ENCODE data around the gene RNF17.
A peak's percentile ranks its signal among the peaks of the same experiment; 100 is the strongest.
"Not testable (repeated sequence)": the region's sequence is repeated elsewhere in the genome, so short reads cannot be mapped to it uniquely, and the experiment has no call there.

RNF17 gene, protein sequence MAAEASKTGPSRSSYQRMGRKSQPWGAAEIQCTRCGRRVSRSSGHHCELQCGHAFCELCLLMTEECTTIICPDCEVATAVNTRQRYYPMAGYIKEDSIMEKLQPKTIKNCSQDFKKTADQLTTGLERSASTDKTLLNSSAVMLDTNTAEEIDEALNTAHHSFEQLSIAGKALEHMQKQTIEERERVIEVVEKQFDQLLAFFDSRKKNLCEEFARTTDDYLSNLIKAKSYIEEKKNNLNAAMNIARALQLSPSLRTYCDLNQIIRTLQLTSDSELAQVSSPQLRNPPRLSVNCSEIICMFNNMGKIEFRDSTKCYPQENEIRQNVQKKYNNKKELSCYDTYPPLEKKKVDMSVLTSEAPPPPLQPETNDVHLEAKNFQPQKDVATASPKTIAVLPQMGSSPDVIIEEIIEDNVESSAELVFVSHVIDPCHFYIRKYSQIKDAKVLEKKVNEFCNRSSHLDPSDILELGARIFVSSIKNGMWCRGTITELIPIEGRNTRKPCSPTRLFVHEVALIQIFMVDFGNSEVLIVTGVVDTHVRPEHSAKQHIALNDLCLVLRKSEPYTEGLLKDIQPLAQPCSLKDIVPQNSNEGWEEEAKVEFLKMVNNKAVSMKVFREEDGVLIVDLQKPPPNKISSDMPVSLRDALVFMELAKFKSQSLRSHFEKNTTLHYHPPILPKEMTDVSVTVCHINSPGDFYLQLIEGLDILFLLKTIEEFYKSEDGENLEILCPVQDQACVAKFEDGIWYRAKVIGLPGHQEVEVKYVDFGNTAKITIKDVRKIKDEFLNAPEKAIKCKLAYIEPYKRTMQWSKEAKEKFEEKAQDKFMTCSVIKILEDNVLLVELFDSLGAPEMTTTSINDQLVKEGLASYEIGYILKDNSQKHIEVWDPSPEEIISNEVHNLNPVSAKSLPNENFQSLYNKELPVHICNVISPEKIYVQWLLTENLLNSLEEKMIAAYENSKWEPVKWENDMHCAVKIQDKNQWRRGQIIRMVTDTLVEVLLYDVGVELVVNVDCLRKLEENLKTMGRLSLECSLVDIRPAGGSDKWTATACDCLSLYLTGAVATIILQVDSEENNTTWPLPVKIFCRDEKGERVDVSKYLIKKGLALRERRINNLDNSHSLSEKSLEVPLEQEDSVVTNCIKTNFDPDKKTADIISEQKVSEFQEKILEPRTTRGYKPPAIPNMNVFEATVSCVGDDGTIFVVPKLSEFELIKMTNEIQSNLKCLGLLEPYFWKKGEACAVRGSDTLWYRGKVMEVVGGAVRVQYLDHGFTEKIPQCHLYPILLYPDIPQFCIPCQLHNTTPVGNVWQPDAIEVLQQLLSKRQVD (N-terminal part only)

DNA sequence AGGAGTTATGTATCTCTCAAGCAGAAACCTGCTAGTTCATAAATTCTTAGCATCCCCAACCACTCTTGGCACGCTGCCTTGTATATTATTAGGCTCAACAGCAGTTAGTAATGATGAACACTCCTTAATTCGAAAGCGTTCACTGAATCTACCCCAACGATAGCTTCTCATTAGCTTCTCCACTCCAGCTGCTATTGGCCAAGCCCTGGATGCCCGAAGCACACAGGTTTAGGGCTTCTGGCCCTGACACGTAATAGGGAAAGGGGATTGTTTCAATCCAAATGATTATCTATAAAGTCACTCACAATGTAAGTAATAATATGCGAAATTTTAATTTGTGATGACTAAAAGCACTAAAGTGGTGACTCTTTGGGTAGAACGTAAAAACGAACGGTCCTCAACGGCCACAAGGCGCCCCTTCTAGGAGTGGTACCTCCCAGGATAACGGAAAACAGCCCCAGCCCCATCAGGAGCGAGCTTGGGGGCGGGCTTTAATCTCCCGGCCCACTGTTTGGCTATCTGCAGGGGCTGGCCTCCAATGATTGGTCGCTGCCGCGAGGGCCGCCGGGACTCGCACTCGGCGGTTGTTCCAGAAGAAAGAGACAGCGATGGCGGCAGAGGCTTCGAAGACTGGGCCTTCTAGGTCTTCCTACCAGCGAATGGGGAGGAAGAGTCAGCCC is at the start of gene RNF17:
Gene RNF17 (plus strand): TSS at position 574 of the 680 bp plus-strand sequence. CDS start 35 bp downstream, at position 609.
- no peak for DNase-seq (ENCODE audit: low read depth in 4 of 4, low spot score in 1 of 4)

DNA sequence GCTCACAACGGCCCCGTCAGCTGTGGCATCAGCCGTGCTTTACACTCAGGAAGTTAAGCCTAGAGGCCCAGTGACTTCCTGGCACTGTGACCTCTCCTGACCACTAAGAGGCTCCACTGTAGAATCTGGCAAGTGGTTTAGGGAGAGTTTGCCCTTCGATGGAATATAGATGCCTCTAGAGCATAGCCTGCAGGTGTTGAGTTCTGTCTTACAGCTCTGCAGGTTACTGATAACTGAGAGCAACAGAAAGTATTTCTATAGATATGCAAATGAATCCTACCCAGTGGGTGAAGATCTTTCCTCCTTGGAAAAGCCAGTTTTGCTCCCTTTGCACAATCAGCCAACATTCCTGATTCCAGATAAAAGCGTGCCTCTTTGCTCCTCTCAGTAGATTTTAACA is 48.0 kb upstream of the RNF17 start:
- no peak for DNase-seq (ENCODE audit: low read depth in 4 of 4, low spot score in 1 of 4)

DNA sequence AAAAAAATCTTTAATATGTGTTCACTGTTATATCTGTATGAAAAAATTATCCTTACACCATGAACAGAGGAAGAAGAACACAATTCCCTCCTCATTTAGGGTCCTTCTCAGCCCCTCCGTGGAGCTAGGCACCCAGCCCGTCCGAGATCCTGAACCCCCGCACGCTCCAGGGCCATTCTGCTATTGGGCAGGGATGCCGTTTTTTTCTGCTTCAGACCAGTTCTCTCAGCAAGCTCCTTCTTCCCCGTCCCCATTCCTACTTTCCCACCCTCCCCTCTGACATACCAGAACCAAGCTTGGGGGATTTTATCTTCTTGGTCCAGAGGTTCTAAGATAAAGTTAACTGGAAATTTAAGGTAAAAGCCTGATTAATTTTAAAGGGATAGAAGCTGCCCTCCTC is 47.5 kb upstream of the RNF17 start:
- DNase-seq (ENCODE audit: low read depth in 4 of 4, low spot score in 1 of 4), result no peak

DNA sequence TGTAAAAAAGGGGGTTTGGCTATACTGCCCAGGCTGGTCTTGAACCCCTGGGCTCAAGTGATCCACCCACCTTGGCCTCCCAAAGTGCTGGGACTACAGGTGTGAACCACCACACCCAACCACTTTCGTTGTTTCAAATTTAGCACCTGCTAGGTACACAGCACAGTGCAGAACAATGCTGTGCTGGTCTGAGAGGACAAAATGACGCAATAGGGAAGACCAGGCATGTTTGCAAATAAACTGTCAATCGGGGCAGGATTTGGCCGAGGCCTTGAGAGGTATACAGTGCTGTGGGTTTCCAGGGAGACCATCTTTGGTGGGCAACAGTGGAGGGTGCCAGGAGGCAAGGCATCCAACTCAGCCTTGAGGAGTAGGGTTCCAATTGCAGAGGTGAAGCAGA is 46.8 kb upstream of the RNF17 start:
- no peak for DNase-seq (ENCODE audit: low read depth in 4 of 4, low spot score in 1 of 4)

DNA sequence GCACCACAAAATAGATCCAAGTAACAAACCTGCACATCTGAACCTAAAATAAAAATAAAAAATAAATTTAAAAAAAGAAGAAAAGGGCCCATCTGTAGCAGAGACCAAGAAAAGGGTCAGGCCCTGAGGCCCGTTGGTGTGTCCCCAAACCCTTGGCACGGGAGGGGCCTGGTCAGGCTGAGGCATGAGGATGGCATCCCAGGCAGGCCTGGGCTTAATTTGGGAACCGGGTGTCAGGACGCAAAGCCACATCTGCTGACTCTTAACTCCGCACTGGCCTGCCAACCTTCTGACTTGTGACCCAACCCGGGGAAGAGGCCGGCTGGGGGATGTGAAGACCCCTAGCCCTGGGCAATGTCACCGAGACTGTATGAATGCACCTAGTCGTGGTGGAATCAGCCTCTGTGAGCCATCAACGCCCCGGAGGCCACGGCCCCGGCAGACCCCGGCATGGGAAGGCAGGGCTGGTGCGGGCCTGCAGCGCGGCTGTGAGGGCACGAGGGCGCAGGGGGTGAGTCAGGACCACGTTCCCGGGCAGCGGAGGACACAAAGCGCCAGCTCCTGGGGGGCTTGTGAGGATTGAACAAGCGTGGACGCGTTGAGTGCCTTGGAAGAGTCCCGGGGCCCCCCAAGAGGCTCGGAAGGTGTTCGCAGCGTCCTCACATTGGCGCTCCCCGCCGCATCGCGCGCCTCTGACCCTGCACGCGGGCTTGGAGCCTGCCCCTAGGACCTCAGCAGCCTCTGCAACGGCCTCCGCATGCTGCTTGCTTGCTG is 45.6 kb upstream of the RNF17 start:
- DNase-seq (ENCODE audit: low read depth in 4 of 4, low spot score in 1 of 4), result no peak

DNA sequence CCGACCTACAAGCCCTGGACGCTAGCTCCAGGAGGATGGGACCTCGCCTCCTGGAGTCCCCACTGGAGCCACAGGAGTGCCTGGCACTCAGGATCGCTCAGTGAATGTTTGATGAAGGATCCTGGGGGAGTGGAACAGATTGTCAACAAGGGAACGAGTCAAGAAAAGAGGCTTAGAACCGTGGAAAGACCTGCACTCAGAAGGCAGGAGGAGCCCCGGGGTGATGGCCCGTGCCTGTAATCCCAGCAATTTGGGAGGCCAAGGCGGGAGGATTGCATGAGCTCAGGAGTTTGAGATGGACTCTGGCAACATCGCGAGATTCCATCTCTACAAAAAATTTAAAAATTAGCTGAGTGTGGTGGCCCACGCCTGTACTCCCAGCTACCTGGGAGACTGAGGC is 44.8 kb upstream of the RNF17 start:
- DNase-seq (ENCODE audit: low read depth in 4 of 4, low spot score in 1 of 4), result no peak

DNA sequence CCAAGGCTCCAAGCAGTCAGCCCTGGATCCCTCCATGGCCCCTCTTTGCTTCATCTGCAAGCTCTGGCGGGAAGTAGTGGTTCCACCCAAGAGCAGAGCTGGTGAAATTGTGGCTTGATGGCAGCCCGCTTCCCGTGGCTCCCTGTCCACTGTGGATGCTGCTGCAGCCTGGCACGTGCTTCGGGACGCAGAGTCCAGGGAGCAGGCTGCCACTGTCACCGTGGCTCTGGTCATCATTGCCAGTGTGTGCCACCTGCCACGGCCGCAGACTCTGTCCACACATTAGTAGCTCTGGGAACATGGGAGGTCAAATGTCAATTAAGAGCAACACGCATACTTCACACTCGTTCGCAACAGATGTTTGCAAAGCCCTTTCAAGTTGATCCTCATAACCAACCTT is 40.8 kb upstream of the RNF17 start:
- DNase-seq (ENCODE audit: low read depth in 4 of 4, low spot score in 1 of 4), result no peak

DNA sequence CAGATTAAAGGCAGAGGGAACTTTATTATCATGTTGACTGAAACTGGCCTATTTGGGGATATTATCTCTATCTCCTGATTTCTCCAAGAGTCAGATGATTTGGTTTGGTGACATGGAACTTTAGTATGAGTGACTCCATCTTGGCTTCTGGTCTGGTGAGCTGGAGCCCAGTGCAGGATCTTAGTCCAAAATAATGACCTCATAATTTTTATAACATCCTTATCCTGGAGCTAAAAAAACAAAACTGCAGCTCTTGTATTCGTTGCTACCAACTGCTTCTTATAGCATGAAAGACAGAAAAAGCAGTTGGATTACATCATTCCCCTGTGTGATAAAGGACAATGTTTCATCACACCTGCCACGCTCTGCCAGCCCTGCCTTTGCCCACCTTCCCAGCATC is 39.3 kb upstream of the RNF17 start:
- no peak for DNase-seq (ENCODE audit: low read depth in 4 of 4, low spot score in 1 of 4)

DNA sequence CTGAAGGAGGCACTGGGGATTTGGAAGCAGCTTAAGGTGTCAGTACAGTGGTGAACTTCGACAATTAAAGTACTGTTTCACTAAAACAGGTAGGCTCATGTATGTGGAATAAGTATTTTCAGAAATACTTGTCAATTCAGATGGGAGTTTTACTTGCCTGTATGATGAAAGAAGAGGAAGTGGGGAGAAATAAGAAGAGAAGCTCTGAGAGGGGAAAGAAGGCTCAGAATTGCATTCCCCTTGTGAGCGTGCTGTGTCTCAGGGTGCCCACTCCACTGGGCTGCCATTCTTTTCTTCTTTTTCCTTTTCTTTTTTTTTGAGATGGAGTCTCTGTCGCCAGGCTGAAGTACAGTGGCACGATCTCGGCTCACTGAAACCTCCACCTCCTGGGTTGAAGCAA is 38.6 kb upstream of the RNF17 start:
- no peak for DNase-seq (ENCODE audit: low read depth in 4 of 4, low spot score in 1 of 4)

DNA sequence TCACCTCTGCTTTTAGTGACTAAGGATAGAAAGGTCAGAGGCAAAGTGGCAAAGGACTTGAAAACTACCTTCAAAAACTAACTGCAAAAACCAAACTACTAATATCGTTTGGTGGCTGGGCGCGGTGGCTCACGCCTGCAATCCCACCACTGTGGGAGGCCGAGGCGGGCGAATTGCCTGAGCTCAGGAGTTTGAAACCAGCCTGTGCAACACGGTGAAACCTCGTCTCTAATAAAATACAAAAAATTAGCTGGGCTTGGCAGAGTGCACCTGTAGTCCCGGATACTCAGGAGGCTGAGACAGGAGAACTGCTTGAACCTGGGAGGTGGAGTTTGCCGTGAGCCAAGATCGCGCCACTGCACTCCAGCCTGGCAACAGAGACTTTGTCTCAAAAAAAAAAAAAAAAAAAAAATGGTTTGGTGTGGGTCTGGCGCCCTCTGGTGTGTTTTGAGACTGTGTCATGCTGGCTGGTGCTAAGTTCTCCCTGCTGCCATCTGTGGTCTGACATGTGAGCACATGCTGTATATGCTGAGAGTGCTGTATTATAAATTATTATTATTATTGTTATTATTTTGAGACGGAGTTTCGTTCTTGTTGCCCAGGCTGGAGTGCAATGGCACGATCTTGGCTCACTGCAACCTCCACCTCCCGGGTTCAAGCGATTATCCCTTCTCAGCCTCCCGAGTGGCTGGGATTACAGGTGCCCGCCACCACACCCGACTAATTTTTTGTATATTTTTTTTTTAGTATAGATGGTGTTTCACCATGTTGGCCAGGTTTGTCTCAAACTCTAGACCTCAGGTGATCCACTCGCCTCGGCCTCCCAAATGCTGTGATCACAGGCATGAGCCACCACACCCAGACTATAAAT is 36.0 kb upstream of the RNF17 start:
- DNase-seq (ENCODE audit: low read depth in 4 of 4, low spot score in 1 of 4), result peak; percentile 15 to 46 (median 36)

DNA sequence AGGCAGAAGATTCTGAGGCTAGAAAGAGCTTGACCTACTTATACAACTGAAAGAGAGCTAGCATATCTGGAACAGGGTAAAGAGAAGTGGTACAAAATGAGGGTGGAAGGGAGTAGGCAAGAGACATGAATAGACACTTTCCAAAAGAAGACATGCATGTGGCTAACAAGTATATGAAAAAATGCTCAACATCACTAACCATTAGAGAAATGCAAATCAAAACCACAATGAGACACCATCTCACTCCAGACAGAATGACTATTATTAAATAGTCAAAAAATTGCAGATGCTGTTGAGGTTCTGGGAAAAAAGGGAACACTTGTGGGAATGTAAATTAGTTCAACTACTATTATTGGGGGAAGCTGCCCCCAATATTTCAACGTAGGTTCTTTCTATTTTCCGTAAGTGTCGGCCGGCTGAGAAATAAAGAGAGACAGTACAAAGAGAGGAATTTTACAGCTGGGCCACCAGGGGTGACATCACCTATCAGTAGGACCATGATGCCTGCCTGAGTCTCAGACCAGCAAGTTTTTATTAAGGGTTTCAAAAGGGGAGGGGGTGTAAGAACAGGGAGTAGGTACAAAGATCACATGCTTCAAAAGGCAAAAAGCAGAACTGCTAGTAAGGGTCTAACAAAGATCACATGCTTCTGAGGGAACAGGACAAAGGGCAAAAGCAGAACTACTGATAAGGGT is 32.9 kb upstream of the RNF17 start:
- DNase-seq (ENCODE audit: low read depth in 4 of 4, low spot score in 1 of 4), result not testable (repeated sequence)

DNA sequence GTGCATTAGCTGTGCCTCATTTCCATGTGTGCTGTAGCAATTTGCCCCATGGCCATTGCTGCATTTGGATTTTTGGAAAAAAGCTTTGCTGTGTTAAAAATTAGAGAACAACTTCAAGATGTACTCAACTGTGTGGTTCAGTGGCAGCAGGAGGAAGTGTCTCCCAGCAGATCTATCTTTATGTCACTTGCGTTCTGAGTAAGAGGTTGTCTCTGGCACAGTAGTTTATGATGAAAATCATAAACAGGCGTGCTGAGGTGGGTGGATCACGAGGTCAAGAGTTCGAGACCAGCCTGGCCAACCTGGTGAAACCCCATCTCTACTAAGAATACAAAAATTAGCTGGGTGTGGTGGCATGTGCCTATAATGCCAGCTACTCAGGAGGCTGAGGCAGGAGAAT is 29.0 kb upstream of the RNF17 start:
- no peak for DNase-seq (ENCODE audit: low read depth in 4 of 4, low spot score in 1 of 4)

DNA sequence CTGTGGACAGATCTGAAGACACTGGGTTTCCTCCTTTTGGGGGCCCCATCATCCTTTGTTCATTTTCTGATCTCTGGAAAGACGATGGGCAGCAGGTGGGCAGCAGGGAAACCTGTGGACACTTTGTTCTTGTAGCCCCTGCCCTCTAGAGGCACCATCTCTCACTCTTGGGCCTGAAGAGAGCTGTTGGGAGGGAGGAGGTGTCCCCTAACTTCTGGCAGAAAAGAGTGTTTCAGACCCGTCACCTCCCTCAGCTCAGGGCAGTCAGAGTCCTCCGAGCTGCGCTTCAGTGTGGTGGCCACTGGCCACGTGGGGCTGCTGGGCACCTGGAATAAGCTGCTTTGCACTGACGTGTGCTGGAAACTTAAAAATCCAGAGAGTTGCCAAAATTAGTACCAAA is 26.9 kb upstream of the RNF17 start:
- no peak for DNase-seq (ENCODE audit: low read depth in 4 of 4, low spot score in 1 of 4)

DNA sequence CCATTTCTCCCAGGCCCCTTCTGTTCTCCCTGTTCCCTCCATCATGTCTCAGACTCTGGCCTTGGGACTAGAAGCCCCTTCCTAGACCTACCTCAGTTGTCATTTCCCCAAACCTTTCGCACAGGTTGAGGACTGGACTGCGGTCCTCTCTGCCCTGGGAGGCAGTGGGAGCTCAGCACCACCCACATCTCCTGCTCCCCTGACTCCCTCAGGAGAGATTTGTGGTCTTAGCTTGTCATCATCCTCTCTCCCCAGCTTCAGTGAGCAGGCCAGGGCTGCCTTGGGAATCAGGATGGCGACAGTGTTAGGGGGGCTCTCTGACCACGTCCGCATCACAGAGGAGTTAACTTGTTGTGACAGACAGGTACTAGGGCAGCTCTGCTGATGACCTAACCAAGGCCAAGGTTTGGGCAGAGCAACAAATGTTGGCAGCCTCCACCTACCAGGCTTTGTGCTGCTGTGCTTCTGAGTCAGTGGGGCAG is 25.6 kb upstream of the RNF17 start:
- DNase-seq (ENCODE audit: low read depth in 4 of 4, low spot score in 1 of 4), result no peak

DNA sequence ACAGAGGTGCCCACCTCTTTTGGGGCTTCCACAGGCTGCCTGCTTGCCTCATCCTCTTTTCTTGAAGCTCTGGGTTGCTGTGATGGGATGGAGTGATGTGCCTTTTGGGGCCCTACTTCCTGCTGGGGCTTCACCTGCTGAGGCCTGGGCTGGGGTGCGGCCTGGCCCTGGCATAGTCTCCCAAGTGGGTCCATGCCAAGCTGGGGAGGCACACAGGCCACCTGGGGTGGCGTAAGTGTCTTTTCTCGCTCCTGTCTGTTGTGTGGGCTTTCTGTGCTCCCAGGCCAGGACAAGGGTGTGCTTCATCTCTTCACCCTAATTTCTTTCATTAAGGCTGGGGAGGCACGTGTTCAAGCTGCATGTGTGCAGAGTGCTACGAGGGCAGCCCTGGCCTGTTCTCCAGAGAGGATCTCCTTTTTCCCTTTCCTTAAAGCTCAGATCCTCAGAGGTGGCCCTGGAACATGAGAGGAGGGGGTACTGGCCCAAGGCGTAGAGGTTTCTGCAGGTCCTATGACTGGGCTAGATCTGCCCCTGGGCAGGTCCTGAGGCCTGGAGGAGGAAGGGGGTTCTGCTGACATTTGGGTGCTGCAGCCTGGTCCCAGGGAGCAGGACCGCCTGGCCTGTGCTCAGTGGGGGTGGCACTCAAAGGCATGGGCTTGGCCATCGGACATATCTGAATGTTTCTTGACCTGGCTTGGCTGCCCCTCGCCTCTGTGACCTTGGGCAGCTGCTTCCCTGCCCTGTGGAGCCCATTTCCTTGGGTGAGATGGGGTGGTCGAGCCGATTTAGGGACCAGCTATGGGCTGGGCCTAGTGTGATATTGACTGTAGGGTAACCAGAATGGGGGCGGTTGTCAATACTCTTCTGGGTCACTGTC is 23.7 kb upstream of the RNF17 start:
- no peak for DNase-seq (ENCODE audit: low read depth in 4 of 4, low spot score in 1 of 4)

DNA sequence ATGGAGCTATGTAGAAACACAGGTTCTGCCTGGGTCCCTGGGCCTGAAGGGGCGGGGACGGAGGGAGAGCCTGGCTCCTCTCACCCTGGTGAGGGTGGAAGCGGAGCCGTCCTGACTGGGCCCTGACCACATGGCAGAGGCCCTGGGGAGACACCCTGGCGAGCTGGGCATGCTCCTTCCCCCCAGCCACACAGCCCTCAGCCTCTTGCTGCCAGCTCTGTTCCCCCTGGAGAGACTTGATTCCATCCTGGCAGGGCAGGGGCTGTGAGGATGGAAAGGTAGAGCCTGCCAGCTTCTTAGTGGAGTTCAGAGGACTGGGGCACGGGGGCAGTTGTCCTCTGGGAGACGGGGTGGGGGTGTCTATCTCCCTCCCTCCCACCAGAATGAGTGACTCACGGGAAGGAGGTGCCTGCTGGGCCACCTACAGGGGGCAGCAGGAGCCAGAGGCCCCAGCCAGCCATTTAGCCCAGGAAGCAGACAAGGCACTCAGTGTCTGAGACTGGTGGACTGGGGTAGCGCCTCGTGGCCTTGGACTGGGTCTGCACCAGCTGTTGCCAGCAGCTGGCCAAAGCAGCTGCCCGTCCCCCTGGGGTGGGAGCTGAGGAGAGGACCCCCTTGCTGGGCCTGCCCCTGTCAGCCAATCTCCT is 22.8 kb upstream of the RNF17 start:
- DNase-seq (ENCODE audit: low read depth in 4 of 4, low spot score in 1 of 4), result no peak

DNA sequence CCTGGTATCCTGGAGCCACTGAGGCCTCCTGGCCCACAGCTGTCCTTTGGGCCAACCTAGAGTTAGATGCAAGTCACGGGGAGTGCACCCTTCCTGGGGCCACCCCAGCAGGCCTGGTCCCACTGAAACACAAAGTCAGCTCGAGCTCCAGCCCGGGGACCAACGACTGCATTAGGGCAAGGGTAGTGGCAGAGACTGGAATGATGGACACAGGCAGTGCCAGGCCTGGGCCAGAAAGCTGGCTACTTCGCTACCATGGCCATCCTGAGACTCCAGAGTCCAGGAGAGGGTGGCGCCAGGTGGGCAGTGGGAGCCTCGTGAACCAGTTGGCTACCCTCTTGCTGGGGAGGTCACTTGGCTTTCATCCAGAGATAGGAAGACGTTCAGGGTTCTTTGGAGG is 22.2 kb upstream of the RNF17 start:
- no peak for DNase-seq (ENCODE audit: low read depth in 4 of 4, low spot score in 1 of 4)

Measured in stimulated activated CD4-positive, alpha-beta T cell treated with anti-CD3 and anti-CD28 coated beads, Interleukin-1b, Interleukin-23, amount 100 ng/mL, for 24 hours (primary cell).